GM18951 (cell line): ENCODE measurements around the gene CETN2.
"Not testable (repeated sequence)": the region's sequence is repeated elsewhere in the genome, so short reads cannot be mapped to it uniquely, and the experiment has no call there.

Source experiments
- POLR2A ChIP-seq: IDR thresholded peaks from 4 replicates; pipeline ENCODE4 v1.6.1; 2011; ENCODE audit warnings: mild to moderate bottlenecking; ENCODE audit not compliant: insufficient read length, insufficient read depth; ENCODE audit errors: extremely low read depth
- in situ Hi-C: fragments of 300-500 bp; cut with MboI; formaldehyde crosslinking; loops from one replicate; pipeline ENCODE4 v1.12.0; 2022; ENCODE audit warnings: low sequenced_read_pairs, mixed read lengths, inconsistent platforms; ENCODE audit not compliant: unreplicated experiment

Gene CETN2

DNA sequence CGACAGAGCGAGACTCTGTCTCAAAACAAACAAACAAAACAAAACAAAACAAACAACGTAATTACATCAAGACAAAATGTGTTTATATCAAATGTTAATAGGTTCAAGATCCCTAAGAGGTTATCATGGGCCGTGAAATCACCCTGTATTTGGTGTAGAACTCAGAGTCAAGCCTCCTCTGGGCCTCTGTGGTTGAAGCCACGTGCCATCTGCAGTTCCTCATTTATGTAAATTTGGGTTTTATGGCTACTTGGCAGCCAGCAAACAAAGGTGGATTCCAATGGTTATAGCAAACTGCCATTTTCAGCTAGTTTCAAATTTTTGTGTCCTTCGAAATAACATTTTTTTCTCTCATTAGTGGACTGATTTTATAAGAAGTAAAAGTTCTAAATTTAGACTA is 16.7 kb upstream of the CETN2 start:
- TF ChIP-seq POLR2A: no peak
- in situ Hi-C loops: no loop called here

DNA sequence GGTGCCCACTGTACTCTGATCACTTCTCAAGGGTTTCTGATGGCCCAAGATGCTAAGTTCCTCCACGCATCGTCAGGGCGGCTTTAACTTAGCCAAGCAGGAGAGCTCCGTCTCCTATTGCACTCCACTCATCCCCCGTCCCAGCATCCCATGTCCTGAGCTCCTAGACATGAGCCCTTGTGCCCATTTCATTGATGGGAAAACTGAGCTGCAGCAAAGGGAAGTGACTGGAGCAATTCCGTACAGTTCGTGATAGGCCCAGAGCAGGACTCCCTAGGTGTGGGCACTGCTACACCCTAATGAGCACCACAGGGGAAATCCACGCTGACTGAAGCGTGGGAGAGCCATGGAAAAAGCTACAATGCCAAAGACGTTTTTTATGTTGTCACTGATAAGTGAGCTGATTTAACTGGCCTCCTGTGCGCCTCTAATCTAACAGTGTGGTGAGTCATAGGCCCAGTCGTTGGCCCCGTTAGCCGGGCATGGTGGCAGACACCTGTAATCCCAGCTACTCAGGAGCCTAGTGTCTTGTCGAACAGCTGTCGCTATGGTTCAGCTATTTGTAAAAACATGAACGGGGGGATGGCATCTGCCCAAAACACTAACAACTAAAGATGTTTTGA is 15.2 kb upstream of the CETN2 start:
- in situ Hi-C loops: no loop called here
- TF ChIP-seq POLR2A: no peak

DNA sequence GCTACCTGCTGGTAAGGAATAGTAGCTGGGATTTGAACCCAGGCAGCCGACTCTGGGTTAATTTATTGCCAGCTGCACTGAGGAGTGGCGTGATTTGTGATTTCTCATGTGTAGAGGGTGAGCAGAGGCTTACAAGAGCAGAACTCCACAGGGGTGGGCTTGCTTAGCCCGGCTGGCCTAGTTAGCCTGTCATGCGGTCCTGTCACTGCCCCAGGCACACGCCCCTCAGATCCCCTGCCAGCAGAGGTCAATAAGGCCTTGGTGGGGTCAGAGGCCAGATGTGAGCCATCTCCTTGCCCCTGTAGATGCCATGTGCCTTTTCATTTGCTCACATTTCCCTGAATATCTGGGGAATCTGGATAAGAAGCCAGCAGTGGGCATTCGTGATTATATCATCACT is 13.7 kb upstream of the CETN2 start:
- TF ChIP-seq POLR2A: no peak
- in situ Hi-C loops: no loop called here

DNA sequence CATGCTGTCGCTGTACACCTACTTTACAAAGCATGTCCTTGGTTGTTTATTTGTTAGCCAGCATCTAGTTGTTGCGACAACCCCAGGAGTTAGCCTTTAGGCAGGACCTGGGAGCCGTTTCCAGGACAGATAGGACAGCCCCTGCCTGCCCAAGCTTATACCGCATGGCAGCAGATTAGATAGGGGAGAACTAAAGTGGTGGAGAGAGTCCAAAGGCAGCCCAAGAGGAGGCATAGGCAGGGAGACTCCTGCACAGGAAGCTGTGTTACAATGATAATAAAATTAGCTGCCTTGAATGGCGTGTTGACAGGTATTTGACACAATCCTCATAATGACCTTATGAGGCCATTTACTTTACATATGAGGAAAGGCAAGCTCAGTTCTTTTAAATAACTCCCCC is 13.3 kb upstream of the CETN2 start:
- in situ Hi-C loops: no loop called here
- no peak for TF ChIP-seq POLR2A

DNA sequence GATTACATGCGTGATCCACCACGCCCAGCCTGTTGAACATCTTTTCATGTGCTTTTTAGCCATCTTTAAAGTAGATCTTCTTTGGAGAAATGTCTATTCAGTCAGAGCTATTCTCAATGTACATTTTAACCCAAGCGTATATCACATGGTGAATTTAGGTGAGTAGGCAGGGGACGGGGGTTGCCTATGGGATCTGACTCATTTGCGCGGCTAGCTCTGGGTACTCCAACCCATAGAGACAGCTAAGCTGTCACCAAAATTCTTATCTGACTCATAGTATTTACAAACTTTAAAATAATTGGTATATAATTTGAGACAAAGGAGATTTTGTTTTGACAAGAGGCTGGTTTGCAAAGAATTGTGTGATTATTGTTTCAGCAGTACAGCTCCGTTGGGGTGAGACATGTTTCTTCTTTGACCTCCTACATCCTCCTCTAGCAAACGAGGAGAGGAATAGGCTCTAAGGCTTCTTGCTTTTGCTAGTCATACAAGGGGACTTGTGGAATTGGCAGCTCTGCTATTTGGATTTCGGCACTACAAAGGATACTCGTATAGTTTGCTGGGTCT is 12.3 kb upstream of the CETN2 start:
- in situ Hi-C loops: no loop called here
- TF ChIP-seq POLR2A: no peak

DNA sequence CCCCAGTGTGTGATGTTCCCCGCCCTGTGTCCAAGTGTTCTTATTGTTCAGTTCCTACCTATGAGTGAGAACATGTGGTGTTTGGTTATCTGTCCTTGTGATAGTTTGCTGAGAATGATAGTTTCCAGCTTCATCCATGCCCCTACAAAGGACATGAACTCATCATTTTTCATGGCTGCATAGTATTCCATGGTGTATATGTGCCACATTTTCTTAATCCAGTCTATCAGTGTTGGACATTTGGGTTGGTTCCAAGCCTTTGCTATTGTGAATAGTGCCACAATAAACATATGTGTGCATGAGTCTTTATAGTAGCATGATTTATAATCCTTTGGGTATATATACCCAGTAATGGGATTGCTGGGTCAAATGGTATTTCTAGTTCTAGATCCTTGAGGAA is 4.9 kb upstream of the CETN2 start:
- in situ Hi-C loops: not testable (repeated sequence)

DNA sequence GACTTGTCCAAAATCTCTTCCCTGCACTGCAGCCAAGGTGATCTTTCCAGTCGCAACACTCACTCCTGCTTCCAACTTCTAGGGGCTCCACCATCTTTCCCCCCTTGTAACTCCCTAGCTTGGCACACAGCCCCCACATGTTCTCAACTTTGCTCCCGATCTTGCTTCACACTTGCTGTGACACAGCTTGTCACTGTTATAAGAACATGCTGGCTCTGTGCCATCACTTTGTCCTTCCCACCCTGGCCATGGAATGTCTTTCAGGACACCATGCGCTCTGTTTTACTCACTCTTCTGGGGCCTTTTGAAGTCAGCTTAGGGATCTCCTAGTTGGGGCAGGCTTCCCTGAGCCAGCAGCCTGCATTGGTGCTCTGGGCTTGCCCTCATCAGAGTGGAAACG is 2.8 kb upstream of the CETN2 start:
- in situ Hi-C loops: no loop called here
- no peak for TF ChIP-seq POLR2A

DNA sequence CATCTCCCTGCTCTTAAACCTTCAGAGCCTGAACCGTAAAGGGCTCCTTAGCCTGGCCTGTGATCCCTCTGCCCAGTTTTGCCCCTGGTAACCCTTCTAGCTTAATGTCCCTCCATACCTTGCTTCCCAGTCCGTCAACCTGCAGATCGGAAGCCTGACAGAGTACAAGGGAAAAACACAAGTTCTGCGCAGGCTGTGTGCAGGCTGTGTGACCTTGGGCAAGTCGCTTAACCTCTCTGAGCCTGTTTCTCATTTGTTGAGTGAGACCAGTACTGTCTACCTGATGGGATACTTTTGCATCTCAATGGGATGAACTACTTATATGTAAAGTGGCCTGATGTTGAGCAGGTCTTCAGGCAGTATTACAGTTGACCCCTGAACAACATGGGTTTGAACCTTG is 2.0 kb upstream of the CETN2 start:
- in situ Hi-C loops: no loop called here
- TF ChIP-seq POLR2A: no peak

DNA sequence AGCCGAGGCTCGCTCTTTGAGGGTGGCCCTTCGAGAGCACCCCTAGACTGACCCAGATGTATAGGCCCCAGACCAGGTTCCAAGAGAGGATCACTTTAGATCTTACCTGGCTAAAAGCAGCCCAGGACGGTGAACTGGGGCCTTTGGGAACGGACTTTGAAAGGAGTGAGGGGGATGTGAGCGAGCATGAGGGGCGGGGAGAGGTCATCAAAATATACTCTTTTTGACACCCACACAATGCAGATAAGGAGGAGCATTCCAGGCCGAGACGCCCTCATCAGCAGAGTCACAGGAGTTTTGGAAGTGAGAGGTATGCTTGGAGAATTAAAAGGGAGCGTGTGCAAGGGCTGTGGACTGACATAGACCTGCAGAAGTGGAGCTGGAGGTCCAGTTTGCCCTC is 834 bp upstream of the CETN2 start:
- in situ Hi-C loops: no loop called here

DNA sequence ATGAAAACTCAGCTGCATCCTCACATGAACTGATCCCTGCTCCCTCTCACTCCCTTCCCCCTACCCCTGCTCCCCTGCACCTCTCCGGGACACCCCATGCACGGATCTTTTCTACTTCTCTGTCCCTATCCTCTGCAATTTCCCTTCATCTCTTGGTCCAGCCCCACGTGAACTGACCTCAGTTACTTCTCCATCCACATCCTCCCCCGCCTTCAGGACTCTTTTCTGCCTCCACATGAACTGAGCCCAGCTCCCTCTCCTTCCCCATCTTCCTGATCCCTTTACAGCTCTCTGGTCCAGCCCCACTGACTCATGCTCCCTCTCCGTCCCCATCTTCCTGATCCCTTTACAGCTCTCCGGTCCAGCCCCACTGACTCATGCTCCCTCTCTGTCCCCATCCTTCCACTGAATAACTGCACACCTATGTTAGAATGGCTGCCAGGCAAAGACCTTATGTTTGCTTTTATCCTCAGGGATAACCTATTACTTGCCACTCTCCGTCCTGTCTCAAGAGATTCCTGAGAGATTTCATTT is 5.6 kb downstream of the CETN2 start:
- no peak for TF ChIP-seq POLR2A
- in situ Hi-C loops: no loop called here

More for the DNA sequence above, 834 bp upstream of the CETN2 start:
- TF ChIP-seq POLR2A: no peak

DNA sequence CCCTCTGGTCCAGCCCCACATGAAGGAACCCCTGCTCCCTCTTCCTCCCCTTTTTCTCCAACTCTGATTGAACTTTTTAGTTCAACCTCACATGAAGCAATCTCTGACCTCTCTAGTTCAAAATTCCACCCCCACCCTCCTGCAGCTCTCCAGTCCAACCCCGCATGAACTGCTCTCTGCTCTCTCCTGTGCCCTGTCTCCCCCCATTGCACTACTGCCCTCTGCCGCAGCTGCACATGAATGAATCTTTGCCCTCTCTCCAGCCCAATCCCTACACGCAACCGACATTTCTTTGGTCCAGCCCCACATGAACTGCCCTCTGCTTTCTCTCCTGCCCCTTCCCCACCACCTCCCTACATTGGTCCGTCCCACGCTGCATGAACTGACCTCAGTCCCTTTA is 6.9 kb downstream of the CETN2 start:
- in situ Hi-C loops: no loop called here
- no peak for TF ChIP-seq POLR2A

DNA sequence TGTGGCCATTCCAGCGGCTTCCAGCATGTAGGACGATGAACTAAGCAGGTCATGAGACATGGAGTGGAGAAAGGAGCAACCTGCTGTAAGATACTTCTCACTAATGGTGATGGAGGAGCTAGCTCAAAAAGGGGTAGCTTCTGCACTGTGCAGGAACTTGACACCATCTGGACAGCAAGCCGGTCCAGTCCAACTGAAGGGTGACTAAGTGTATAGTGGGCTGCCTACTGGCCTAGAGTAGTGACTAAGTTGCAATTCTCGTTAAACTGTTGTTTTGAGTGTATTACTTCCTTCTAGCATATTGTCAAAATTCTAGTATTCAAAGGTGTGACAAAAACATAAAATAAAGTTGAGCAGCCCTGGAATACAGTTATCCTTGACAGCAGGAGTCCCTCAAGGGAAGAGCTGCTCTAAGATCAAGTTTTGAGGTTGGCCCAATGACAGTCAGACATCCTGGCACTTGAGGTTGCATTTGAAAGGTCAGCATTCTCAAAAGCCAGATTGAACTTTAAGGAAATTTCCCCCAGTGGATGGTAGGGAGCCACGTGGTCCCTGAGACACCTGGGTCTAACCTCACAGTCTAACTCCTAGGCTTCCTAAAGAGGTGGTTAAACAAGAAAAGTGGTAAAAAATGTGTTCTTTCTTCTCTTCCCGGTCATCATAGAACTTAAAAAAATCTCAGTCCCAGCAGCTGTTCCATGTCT is 8.0 kb downstream of the CETN2 start:
- TF ChIP-seq POLR2A: no peak
- in situ Hi-C loops: no loop called here

DNA sequence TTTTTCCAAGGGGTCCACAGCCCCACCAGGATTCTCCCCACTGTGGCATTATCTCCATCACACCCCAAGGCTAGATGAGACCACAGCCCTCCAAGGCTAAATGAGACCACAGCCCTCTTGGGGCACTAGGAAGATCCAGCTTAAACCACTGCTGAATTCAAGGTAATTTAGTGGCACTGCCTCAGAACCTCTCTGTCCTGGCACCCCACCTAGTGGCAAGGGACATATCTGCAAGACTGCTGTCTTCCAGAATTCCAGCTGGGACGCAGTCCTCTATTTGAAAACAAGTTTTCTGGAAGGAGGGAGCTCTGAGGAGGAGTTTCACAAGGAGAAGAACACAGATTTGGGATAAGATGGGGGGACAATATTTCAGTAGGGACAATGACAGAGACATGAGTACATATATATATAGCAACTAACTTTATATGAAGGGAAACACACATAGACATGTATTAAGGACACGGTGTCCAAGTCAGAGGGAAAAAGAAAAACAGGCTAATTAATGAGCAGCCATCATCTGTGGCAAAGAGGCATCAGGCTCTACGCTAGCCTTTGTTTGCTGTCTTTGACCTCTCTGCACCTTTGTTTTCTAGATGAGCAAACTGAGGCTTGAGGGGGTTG is 9.3 kb downstream of the CETN2 start:
- in situ Hi-C loops: no loop called here
- TF ChIP-seq POLR2A: no peak

DNA sequence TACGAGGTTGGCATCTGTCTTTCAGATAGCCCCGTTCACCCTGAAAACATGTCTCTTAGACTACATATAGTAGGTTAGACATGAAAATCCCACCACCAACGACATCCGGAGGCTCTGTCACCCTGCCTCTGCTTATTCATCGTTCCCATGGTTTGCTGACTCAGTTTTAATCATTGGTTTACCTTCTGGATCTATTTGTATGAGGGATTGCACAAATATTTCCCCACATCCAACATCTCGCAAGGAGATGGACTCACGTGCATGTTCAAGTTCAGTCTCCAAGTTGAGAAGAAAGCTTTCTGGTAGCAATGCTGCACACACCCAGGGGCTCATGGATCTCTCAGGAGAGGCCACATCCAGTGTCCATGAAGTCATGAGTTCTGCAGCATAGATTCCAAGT is 10.8 kb downstream of the CETN2 start:
- no peak for TF ChIP-seq POLR2A
- in situ Hi-C loops: no loop called here
